Measurements from ENCODE around the gene NHEJ1. TPM values are rescaled to one million over a fixed set of nuclear protein-coding genes. Genes with fewer than 3 reads are reported as not detected.

Gene NHEJ1
- total RNA-seq, 2 experiments from 2014 or later = 19.8 to 21.1 TPM

- peaks cover 50% of the 10 kb centered on the region for H3K4me1 Mint-ChIP-seq
Measured at GRCh38 chr2:219175928-219176817, 15.6 kb upstream of the NHEJ1 start.

GRCh38 chr2:219175486-219175885, 14.9 kb upstream of the NHEJ1 start:
- Mint-ChIP-seq H3K27ac (peak overlapping the region; percentile 81), H3K36me3 (peaks cover 10% of the 10 kb centered on the region), H3K9me3 (no peaks in the 10 kb centered on the region), H3K4me1 (peaks cover 44% of the 10 kb centered on the region), H3K4me3 (peak overlapping the region; percentile 90), H3K27me3 (no peaks in the 10 kb centered on the region)
- DNase-seq = no peak

More at GRCh38 chr2:219175928-219176817, 15.6 kb upstream of the NHEJ1 start:
- no peaks in the 10 kb centered on the region for H3K27me3 Mint-ChIP-seq
- peak overlapping the region; percentile 81 for H3K27ac Mint-ChIP-seq
- peak; percentile 47 for DNase-seq
- H3K36me3 Mint-ChIP-seq = peaks cover 13% of the 10 kb centered on the region
- peak overlapping the region; percentile 90 for H3K4me3 Mint-ChIP-seq
- no peaks in the 10 kb centered on the region for H3K9me3 Mint-ChIP-seq

- H3K4me1 Mint-ChIP-seq = peaks cover 41% of the 10 kb centered on the region
- no peak overlapping the region for H3K27ac Mint-ChIP-seq
- H3K36me3 Mint-ChIP-seq = peaks cover 10% of the 10 kb centered on the region
- H3K27me3 Mint-ChIP-seq = no peaks in the 10 kb centered on the region
- no peaks in the 10 kb centered on the region for H3K9me3 Mint-ChIP-seq
- DNase-seq = no peak
- H3K4me3 Mint-ChIP-seq = no peak overlapping the region
Measured at GRCh38 chr2:219174801-219175200, 14.2 kb upstream of the NHEJ1 start.

GRCh38 chr2:219174146-219174545, 13.5 kb upstream of the NHEJ1 start:
- no peaks in the 10 kb centered on the region for H3K9me3 Mint-ChIP-seq
- H3K27me3 Mint-ChIP-seq = no peaks in the 10 kb centered on the region
- peak overlapping the region; percentile 58 for H3K27ac Mint-ChIP-seq
- no peak for DNase-seq
- peak overlapping the region; percentile 55 for H3K4me3 Mint-ChIP-seq
- H3K36me3 Mint-ChIP-seq = peaks cover 10% of the 10 kb centered on the region
- peaks cover 36% of the 10 kb centered on the region for H3K4me1 Mint-ChIP-seq

GRCh38 chr2:219173176-219173575, 12.6 kb upstream of the NHEJ1 start:
- Mint-ChIP-seq H3K36me3 (peaks cover 10% of the 10 kb centered on the region), H3K27me3 (no peaks in the 10 kb centered on the region), H3K9me3 (no peaks in the 10 kb centered on the region), H3K4me1 (peaks cover 33% of the 10 kb centered on the region), H3K27ac (no peak overlapping the region), H3K4me3 (no peak overlapping the region)
- DNase-seq = no peak

GRCh38 chr2:219172231-219173154, 11.9 kb upstream of the NHEJ1 start:
- peaks cover 31% of the 10 kb centered on the region for H3K4me1 Mint-ChIP-seq
- no peaks in the 10 kb centered on the region for H3K9me3 Mint-ChIP-seq
- no peak for DNase-seq
- no peak overlapping the region for H3K4me3 Mint-ChIP-seq
- H3K27ac Mint-ChIP-seq = no peak overlapping the region
- peaks cover 10% of the 10 kb centered on the region for H3K36me3 Mint-ChIP-seq
- no peaks in the 10 kb centered on the region for H3K27me3 Mint-ChIP-seq

- Mint-ChIP-seq H3K9me3 (no peaks in the 10 kb centered on the region), H3K27ac (no peak overlapping the region), H3K36me3 (peaks cover 10% of the 10 kb centered on the region), H3K27me3 (no peaks in the 10 kb centered on the region), H3K4me1 (peaks cover 31% of the 10 kb centered on the region), H3K4me3 (no peak overlapping the region)
- DNase-seq = no peak
Measured at GRCh38 chr2:219171231-219171651, 10.6 kb upstream of the NHEJ1 start.

- H3K9me3 Mint-ChIP-seq = no peaks in the 10 kb centered on the region
- DNase-seq = no peak
- H3K4me3 Mint-ChIP-seq = no peak within 1 kb of the TSS
- H3K27me3 Mint-ChIP-seq = no peaks in the 10 kb centered on the region
- peaks cover 10% of the 10 kb centered on the region for H3K36me3 Mint-ChIP-seq
- no peak within 1 kb of the TSS for H3K27ac Mint-ChIP-seq
- peaks cover 20% of the 10 kb centered on the region for H3K4me1 Mint-ChIP-seq
Measured at GRCh38 chr2:219169930-219170654, 9.5 kb upstream of the NHEJ1 start, which contains the start of gene SLC23A3. TSS of gene SLC23A3 (minus strand) at chr2:219170029. CDS start at chr2:219169984, 45 bp downstream.

- Mint-ChIP-seq H3K4me3 (no peak overlapping the region), H3K27ac (no peak overlapping the region), H3K36me3 (peaks cover 2% of the 10 kb centered on the region), H3K4me1 (peaks cover 9% of the 10 kb centered on the region), H3K9me3 (no peaks in the 10 kb centered on the region), H3K27me3 (no peaks in the 10 kb centered on the region)
- DNase-seq = no peak
Measured at GRCh38 chr2:219168932-219169331, 8.3 kb upstream of the NHEJ1 start.

- H3K9me3 Mint-ChIP-seq = no peaks in the 10 kb centered on the region
- no peak overlapping the region for H3K4me3 Mint-ChIP-seq
- H3K27ac Mint-ChIP-seq = peak overlapping the region; percentile 19
- no peaks in the 10 kb centered on the region for H3K27me3 Mint-ChIP-seq
- H3K36me3 Mint-ChIP-seq = peaks cover 1% of the 10 kb centered on the region
- peaks cover 8% of the 10 kb centered on the region for H3K4me1 Mint-ChIP-seq
- no peak for DNase-seq
Measured at GRCh38 chr2:219168526-219168925, 7.9 kb upstream of the NHEJ1 start.

- no peaks in the 10 kb centered on the region for H3K27me3 Mint-ChIP-seq
- H3K27ac Mint-ChIP-seq = no peak overlapping the region
- no peak for DNase-seq
- H3K4me1 Mint-ChIP-seq = peaks cover 5% of the 10 kb centered on the region
- H3K4me3 Mint-ChIP-seq = no peak overlapping the region
- H3K36me3 Mint-ChIP-seq = peaks cover 1% of the 10 kb centered on the region
- no peaks in the 10 kb centered on the region for H3K9me3 Mint-ChIP-seq
Measured at GRCh38 chr2:219167997-219168396, 7.4 kb upstream of the NHEJ1 start.

GRCh38 chr2:219165058-219165911, 4.7 kb upstream of the NHEJ1 start:
- no peaks in the 10 kb centered on the region for H3K27me3 Mint-ChIP-seq

GRCh38 chr2:219163156-219163555, 2.5 kb upstream of the NHEJ1 start:
- Mint-ChIP-seq H3K4me3 (no peak overlapping the region), H3K9me3 (no peaks in the 10 kb centered on the region), H3K27ac (no peak overlapping the region), H3K27me3 (no peaks in the 10 kb centered on the region), H3K36me3 (no peaks in the 10 kb centered on the region), H3K4me1 (peaks cover 17% of the 10 kb centered on the region)
- no peak for DNase-seq

More at GRCh38 chr2:219165058-219165911, 4.7 kb upstream of the NHEJ1 start:
- Mint-ChIP-seq H3K4me1 (peaks cover 13% of the 10 kb centered on the region), H3K9me3 (no peaks in the 10 kb centered on the region), H3K36me3 (no peaks in the 10 kb centered on the region), H3K27ac (no peak overlapping the region), H3K4me3 (no peak overlapping the region)
- DNase-seq = no peak

- Mint-ChIP-seq H3K27me3 (no peaks in the 10 kb centered on the region), H3K4me1 (peaks cover 17% of the 10 kb centered on the region), H3K9me3 (no peaks in the 10 kb centered on the region), H3K36me3 (peaks cover 4% of the 10 kb centered on the region), H3K27ac (peak overlapping the region; percentile 94), H3K4me3 (peak overlapping the region; percentile 92)
- DNase-seq = no peak
Measured at GRCh38 chr2:219161097-219161496, 482 bp upstream of the NHEJ1 start.

Data from activated naive CD8-positive, alpha-beta T cell treated with anti-CD3 and anti-CD28 coated beads for 36 hours (primary cell).